ENCODE measurements around the gene GJA4. TPM values are rescaled to one million over a fixed set of nuclear protein-coding genes. Genes with fewer than 3 reads are reported as not detected.

Gene GJA4
- total RNA-seq, 4 donors from 2014 or later = 1.9 to 5.2 (median 3.2) TPM; not detected in 1

- no peak for TF ChIP-seq POLR2AphosphoS5 (IDR thresholded peaks at IDR 0.05)
- TF ChIP-seq EP300 (IDR thresholded peaks at IDR 0.05; ENCODE audit: low read depth) = no peak
- no peak for TF ChIP-seq POLR2A (IDR thresholded peaks at IDR 0.05)
- TF ChIP-seq, protein P1, sequence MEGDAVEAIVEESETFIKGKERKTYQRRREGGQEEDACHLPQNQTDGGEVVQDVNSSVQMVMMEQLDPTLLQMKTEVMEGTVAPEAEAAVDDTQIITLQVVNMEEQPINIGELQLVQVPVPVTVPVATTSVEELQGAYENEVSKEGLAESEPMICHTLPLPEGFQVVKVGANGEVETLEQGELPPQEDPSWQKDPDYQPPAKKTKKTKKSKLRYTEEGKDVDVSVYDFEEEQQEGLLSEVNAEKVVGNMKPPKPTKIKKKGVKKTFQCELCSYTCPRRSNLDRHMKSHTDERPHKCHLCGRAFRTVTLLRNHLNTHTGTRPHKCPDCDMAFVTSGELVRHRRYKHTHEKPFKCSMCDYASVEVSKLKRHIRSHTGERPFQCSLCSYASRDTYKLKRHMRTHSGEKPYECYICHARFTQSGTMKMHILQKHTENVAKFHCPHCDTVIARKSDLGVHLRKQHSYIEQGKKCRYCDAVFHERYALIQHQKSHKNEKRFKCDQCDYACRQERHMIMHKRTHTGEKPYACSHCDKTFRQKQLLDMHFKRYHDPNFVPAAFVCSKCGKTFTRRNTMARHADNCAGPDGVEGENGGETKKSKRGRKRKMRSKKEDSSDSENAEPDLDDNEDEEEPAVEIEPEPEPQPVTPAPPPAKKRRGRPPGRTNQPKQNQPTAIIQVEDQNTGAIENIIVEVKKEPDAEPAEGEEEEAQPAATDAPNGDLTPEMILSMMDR (IDR thresholded peaks at IDR 0.05) = no peak
- 93% methylated on average over 33 of the region's 33 CpGs; no CpG with 5 or more reads in 1 of the 2 donors for WGBS, 2 donors (ENCODE audit: low coverage in 1 of 2)
- H3K4me3 ChIP-seq = no peak overlapping the region
- H3K9me3 ChIP-seq = no peaks in the 10 kb centered on the region
- no peak for DNase-seq
- H3K36me3 ChIP-seq = no peaks in the 10 kb centered on the region
- in situ Hi-C loops (cut with MboI; ENCODE audit: low pct_ligation_motif_present in 1 of 4, low pct_unique_long_range_greater_than_20kb in 1 of 4, low sequenced_read_pairs in 3 of 4) = no loop called here
- no peak overlapping the region for H3K27ac ChIP-seq
- peaks cover 3% of the 10 kb centered on the region for H3K27me3 ChIP-seq
- no peaks in the 10 kb centered on the region for H3K4me1 ChIP-seq
- intact Hi-C loops (cut with DNase I; ENCODE audit: low total_unique reads) = no loop called here
These were observed 31.5 kb upstream of the GJA4 start for GRCh38 chr1:34761176-34761761.

DNA sequence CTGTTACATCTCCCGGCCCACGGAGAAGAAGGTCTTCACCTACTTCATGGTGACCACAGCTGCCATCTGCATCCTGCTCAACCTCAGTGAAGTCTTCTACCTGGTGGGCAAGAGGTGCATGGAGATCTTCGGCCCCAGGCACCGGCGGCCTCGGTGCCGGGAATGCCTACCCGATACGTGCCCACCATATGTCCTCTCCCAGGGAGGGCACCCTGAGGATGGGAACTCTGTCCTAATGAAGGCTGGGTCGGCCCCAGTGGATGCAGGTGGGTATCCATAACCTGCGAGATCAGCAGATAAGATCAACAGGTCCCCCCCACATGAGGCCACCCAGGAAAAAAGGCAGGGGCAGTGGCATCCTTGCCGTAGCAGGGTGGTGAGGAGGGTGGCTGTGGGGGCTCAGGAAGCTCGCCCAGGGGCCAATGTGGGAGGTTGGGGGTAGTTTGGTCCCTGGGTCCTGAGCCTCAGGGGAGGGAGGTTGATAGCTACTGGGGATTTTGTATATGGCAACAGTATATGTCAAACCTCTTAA lies 31.0 kb upstream of the GJA4 start:
- DNase-seq = no peak
- WGBS, 2 donors (ENCODE audit: low coverage in 1 of 2) = 89% methylated on average over 13 of the region's 13 CpGs; no CpG with 5 or more reads in 1 of the 2 donors
- no peak overlapping the region for H3K4me3 ChIP-seq
- TF ChIP-seq, protein P1 (IDR thresholded peaks at IDR 0.05) = no peak
- no peak for TF ChIP-seq EP300 (IDR thresholded peaks at IDR 0.05; ENCODE audit: low read depth)
- no peak for TF ChIP-seq POLR2A (IDR thresholded peaks at IDR 0.05)
- TF ChIP-seq POLR2AphosphoS5 (IDR thresholded peaks at IDR 0.05) = no peak
- peaks cover 3% of the 10 kb centered on the region for H3K27me3 ChIP-seq
- intact Hi-C loops (cut with DNase I; ENCODE audit: low total_unique reads) = no loop called here
- no peaks in the 10 kb centered on the region for H3K4me1 ChIP-seq
- H3K36me3 ChIP-seq = no peaks in the 10 kb centered on the region
- no peak overlapping the region for H3K27ac ChIP-seq
- in situ Hi-C loops (cut with MboI; ENCODE audit: low pct_ligation_motif_present in 1 of 4, low pct_unique_long_range_greater_than_20kb in 1 of 4, low sequenced_read_pairs in 3 of 4) = no loop called here
- no peaks in the 10 kb centered on the region for H3K9me3 ChIP-seq

DNA sequence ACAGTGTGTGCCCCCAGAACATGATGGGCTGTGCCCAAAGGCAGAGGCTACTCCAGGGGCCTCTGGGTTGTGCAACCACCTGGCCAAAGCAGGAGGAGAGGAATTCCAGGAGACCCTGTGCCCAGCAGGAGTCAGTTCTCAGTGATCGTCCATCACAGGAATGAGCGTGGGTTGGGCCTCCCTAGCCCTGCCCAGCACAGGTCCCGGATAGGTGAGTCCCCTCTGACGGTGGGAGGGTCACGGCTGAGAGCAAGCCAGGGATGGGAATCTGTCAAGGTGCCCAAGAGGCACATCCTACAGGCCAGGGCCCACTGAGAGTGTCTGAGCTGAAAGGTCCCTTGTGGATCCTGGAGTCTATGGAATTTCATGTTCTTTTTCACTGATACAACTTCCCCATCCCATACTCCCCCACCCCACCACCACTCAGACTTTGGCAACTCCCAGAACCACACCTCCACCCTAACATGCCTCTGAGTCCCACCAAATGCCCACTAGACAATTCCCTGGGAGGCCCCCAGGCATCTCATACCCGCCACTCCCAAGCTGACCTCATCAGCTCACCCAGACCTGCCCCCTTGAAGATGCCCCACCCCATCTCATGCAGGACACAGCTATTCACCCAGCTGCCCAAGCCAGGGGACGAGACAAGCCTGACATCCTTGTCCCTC lies 30.2 kb upstream of the GJA4 start:
- Histone ChIP-seq H3K4me3 (no peak overlapping the region), H3K4me1 (no peaks in the 10 kb centered on the region), H3K36me3 (no peaks in the 10 kb centered on the region), H3K9me3 (no peaks in the 10 kb centered on the region), H3K27me3 (peaks cover 3% of the 10 kb centered on the region), H3K27ac (no peak overlapping the region)
- TF ChIP-seq EP300 (IDR thresholded peaks at IDR 0.05; ENCODE audit: low read depth) = no peak
- TF ChIP-seq, protein P1 (IDR thresholded peaks at IDR 0.05) = no peak
- TF ChIP-seq POLR2A (IDR thresholded peaks at IDR 0.05) = no peak
- TF ChIP-seq POLR2AphosphoS5 (IDR thresholded peaks at IDR 0.05) = no peak
- WGBS, 2 donors (ENCODE audit: low coverage in 1 of 2) = 50 to 64% methylated on average over 1 to 7 of the region's 7 CpGs
- no peak for DNase-seq
- intact Hi-C loops (cut with DNase I; ENCODE audit: low total_unique reads) (no loop called here), in situ Hi-C loops (cut with MboI; ENCODE audit: low pct_ligation_motif_present in 1 of 4, low pct_unique_long_range_greater_than_20kb in 1 of 4, low sequenced_read_pairs in 3 of 4) (no loop called here)

- H3K27me3 ChIP-seq = peaks cover 3% of the 10 kb centered on the region
- H3K27ac ChIP-seq = no peak overlapping the region
- no peaks in the 10 kb centered on the region for H3K4me1 ChIP-seq
- in situ Hi-C loops (cut with MboI; ENCODE audit: low pct_ligation_motif_present in 1 of 4, low pct_unique_long_range_greater_than_20kb in 1 of 4, low sequenced_read_pairs in 3 of 4) (no loop called here), intact Hi-C loops (cut with DNase I; ENCODE audit: low total_unique reads) (no loop called here)
- DNase-seq = no peak
- WGBS, 2 donors (ENCODE audit: low coverage in 1 of 2) = 43% methylated on average over 8 of the region's 8 CpGs
- no peaks in the 10 kb centered on the region for H3K9me3 ChIP-seq
- no peaks in the 10 kb centered on the region for H3K36me3 ChIP-seq
- H3K4me3 ChIP-seq = no peak overlapping the region
- TF ChIP-seq POLR2AphosphoS5 (IDR thresholded peaks at IDR 0.05) (no peak), EP300 (IDR thresholded peaks at IDR 0.05; ENCODE audit: low read depth) (no peak), POLR2A (IDR thresholded peaks at IDR 0.05) (no peak)
- TF ChIP-seq, protein P1 (IDR thresholded peaks at IDR 0.05) = no peak
These were observed 29.5 kb upstream of the GJA4 start for GRCh38 chr1:34763142-34763781.
